Type B pancreatic cell (in vitro differentiated cells): ENCODE measurements around the gene NBAS. TPM values are rescaled to one million over a fixed set of nuclear protein-coding genes. Genes with fewer than 3 reads are reported as not detected.

Source experiments
- DNase-seq: peaks from one replicate; pipeline ENCODE4 v3.0.0; 2021; ENCODE audit warnings: mixed read lengths; ENCODE audit not compliant: unreplicated experiment; ENCODE audit errors: extremely low spot score
- H3K27ac Mint-ChIP-seq: 2 replicates; pipeline ENCODE4 v1.8.0; 2021; ENCODE audit warnings: mild to moderate bottlenecking, mixed read lengths
- H3K27me3 Mint-ChIP-seq: 2 replicates; pipeline ENCODE4 v1.8.0; 2021; ENCODE audit warnings: mixed read lengths
- H3K36me3 Mint-ChIP-seq: 2 replicates; pipeline ENCODE4 v1.8.0; 2021; ENCODE audit warnings: mixed read lengths
- H3K4me1 Mint-ChIP-seq: one replicate; pipeline ENCODE4 v1.8.0; 2021; ENCODE audit warnings: mixed read lengths; ENCODE audit not compliant: unreplicated experiment
- H3K4me3 Mint-ChIP-seq: 2 replicates; pipeline ENCODE4 v1.8.0; 2021; ENCODE audit warnings: mild to moderate bottlenecking, mixed read lengths
- H3K9me3 Mint-ChIP-seq: 2 replicates; pipeline ENCODE4 v1.8.0; 2021; ENCODE audit warnings: mixed read lengths
- total RNA-seq: library from RNA; stranded (reverse); gene quantifications from 2 replicates; pipeline ENCODE4 v1.2.1, GENCODE V29; 2021; ENCODE audit warnings: low replicate concordance
- TF ChIP-seq, protein P1 (sequence below): fragments of 200-600 bp; sonication (generic); conservative IDR thresholded peaks from 2 replicates; pipeline ENCODE4 v1.5.0; 2021; ENCODE audit warnings: antibody characterized with exemption, mild to moderate bottlenecking

NBAS gene
- total RNA-seq, 1 donor from 2014 or later = 53.5 TPM

DNA sequence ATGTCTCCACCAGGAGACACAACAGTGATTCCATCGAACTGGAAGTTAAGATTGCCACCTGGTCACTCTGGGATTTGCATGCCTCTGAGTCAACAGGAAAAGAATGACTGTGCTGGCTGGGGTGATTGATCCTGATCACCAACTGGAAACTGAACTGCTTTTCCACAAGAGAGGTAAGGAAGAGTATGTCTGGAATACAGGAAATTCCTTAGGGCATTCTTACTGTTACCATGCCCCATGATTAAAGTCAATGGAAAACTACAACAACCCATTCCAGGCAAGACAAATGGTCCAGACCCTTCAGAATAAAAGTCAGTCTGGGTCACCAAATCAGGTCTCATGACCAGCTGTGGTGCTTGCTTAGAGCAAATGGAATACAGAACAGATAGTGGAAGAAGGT is 18.5 kb upstream of the NBAS start:
- Mint-ChIP-seq H3K27ac (no peak overlapping the region), H3K9me3 (no peaks in the 10 kb centered on the region), H3K4me1 (no peaks in the 10 kb centered on the region), H3K27me3 (peaks cover 3% of the 10 kb centered on the region), H3K36me3 (no peaks in the 10 kb centered on the region), H3K4me3 (no peak overlapping the region)
- TF ChIP-seq, protein P1, sequence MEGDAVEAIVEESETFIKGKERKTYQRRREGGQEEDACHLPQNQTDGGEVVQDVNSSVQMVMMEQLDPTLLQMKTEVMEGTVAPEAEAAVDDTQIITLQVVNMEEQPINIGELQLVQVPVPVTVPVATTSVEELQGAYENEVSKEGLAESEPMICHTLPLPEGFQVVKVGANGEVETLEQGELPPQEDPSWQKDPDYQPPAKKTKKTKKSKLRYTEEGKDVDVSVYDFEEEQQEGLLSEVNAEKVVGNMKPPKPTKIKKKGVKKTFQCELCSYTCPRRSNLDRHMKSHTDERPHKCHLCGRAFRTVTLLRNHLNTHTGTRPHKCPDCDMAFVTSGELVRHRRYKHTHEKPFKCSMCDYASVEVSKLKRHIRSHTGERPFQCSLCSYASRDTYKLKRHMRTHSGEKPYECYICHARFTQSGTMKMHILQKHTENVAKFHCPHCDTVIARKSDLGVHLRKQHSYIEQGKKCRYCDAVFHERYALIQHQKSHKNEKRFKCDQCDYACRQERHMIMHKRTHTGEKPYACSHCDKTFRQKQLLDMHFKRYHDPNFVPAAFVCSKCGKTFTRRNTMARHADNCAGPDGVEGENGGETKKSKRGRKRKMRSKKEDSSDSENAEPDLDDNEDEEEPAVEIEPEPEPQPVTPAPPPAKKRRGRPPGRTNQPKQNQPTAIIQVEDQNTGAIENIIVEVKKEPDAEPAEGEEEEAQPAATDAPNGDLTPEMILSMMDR = no peak
- no peak for DNase-seq

DNA sequence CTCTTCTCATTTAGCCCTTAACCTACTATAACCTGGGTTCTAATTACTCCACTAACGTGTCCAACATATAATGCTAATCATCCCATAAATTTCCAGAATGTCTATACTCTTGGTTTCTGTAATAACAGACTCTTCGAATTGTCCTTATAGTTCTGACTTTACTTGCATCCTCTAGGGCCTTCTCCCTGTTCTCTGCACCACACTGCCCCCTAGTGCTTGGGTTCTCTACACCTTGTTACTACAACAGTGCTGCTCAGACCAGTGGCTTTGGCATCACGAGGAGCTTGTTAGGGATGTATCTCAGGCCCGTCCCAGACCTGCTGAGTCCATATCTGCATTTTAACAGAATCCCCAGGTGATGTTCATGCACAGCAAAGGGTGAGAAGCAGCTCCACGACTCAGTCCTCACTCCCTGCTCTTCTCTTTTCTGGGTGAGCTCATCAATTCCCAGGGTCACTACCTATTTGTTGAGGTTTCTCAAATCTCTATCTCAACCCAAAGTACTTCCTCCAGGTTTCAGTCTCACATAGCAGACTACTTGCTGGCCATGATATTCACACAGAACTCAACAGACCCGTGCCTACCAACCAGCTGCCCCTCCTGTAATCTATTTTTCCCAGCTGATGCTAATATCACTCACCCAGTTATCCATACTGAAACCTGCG is 16.1 kb upstream of the NBAS start:
- TF ChIP-seq, protein P1 = peak; percentile 89
- H3K4me1 Mint-ChIP-seq = no peaks in the 10 kb centered on the region
- H3K4me3 Mint-ChIP-seq = no peak overlapping the region
- DNase-seq = peak; percentile 86
- H3K27me3 Mint-ChIP-seq = no peaks in the 10 kb centered on the region
- no peak overlapping the region for H3K27ac Mint-ChIP-seq
- no peaks in the 10 kb centered on the region for H3K36me3 Mint-ChIP-seq
- no peaks in the 10 kb centered on the region for H3K9me3 Mint-ChIP-seq

DNA sequence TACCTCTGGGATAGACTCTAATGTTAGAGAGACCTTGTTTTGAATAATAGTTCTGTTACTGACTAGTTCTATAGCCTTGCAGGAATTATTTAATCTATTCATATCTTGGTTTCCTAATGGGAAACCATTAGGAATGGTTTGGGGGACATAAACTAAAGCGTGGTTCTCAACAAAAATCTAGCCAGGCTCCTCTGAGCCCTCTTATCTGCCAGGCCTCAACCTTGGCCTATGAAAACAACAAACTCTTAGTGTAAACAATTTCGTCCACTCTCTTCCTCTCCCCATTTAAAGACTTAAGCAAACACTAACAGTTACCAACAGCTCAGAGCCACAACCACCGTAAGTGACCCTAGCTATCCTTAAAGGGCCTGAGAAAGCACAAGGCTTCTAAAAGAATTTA is 10.6 kb upstream of the NBAS start:
- H3K27me3 Mint-ChIP-seq = no peaks in the 10 kb centered on the region
- TF ChIP-seq, protein P1 = no peak
- DNase-seq = no peak
- no peak overlapping the region for H3K27ac Mint-ChIP-seq
- no peaks in the 10 kb centered on the region for H3K36me3 Mint-ChIP-seq
- peaks cover 9% of the 10 kb centered on the region for H3K4me1 Mint-ChIP-seq
- no peak overlapping the region for H3K4me3 Mint-ChIP-seq
- H3K9me3 Mint-ChIP-seq = no peaks in the 10 kb centered on the region

DNA sequence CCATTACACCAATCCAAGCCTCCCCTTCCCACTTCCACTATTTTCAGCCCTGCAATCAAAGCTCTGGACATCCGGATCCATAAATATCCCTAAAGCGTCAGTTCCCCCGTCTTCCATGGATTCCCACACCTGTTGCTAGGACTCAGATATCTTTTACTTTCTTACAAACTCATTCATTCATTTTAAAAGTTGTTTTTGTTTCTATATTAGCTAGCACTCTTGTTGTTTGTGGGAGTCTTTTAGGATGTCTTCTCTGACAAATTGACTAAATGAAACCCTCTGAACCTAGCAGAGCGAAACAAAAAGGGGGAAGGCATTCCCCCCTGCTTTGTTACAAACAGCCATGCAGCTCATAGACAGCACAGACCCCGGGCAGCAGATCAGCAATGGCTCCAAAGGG is 9.0 kb upstream of the NBAS start:
- Mint-ChIP-seq H3K36me3 (no peaks in the 10 kb centered on the region), H3K4me3 (peak overlapping the region; percentile 19), H3K27ac (no peak overlapping the region), H3K27me3 (no peaks in the 10 kb centered on the region), H3K9me3 (no peaks in the 10 kb centered on the region), H3K4me1 (peaks cover 9% of the 10 kb centered on the region)
- TF ChIP-seq, protein P1 = no peak
- DNase-seq = no peak

DNA sequence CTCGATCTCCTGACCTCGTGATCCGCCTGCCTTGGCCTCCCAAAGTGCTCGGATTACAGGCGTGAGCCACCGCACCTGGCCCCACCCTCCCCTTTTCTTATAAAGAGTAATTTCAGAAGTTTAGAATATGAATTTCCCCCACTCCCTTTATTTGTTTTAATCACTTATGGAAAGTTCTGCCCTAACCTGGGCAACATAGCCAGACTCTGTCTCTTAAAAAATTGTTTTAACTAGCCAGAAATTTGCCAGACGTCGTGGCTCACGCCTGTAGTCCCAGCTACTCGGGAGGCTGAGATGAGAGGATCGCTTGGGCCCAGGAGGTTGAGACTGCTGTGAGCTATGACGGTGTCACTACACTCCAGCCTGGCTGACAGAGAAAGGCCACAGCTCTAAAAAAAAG is 7.7 kb upstream of the NBAS start:
- no peaks in the 10 kb centered on the region for H3K27me3 Mint-ChIP-seq
- H3K4me3 Mint-ChIP-seq = no peak overlapping the region
- H3K36me3 Mint-ChIP-seq = no peaks in the 10 kb centered on the region
- TF ChIP-seq, protein P1 = no peak
- H3K9me3 Mint-ChIP-seq = no peaks in the 10 kb centered on the region
- H3K27ac Mint-ChIP-seq = no peak overlapping the region
- H3K4me1 Mint-ChIP-seq = peaks cover 9% of the 10 kb centered on the region
- no peak for DNase-seq
